GM12878 (cell line): ENCODE results near the gene HNRNPLL. TPM values are rescaled to one million over a fixed set of nuclear protein-coding genes. Genes with fewer than 3 reads are reported as not detected.

Experiments
- ATAC-seq: fragments of 200-7000 bp; cut with Tn5 transposase; 3 replicates; pipeline ENCODE4 v1.9.1; 2020; ENCODE audit warnings: mild to moderate bottlenecking, moderate library complexity
- BruUV-seq: library from RNA; stranded (reverse); fragments of 400-500 nt; replicated peaks from 2 replicates; lab custom pipeline; 2021; lab: Mats Ljungman, UMichigan
- CTCF ChIA-PET: fragments of 300-600 bp; sonication (Branson Sonifier 250); formaldehyde crosslinking; extraction: SDS; loops from one replicate; lab custom pipeline; 2021; ENCODE audit warnings: inconsistent platforms; lab: Yijun Ruan, JAX
- POLR2A ChIA-PET: fragments of 350-600 bp; formaldehyde crosslinking; extraction: SDS; loops from one replicate; lab custom pipeline; 2021; ENCODE audit warnings: inconsistent platforms; lab: Charles Lee
- RAD21 ChIA-PET: fragments of 300-600 bp; sonication (Branson Sonifier 250); formaldehyde crosslinking; loops from one replicate; lab custom pipeline; 2023; ENCODE audit warnings: antibody characterized with exemption; ENCODE audit not compliant: unreplicated experiment; lab: Charles Lee
- SMC1A ChIA-PET: fragments of 300-600 bp; sonication (Branson Sonifier 250); formaldehyde crosslinking; loops from one replicate; lab custom pipeline; 2023; ENCODE audit not compliant: unreplicated experiment, uncharacterized antibody; lab: Charles Lee
- DNase-seq: peaks from one replicate; pipeline ENCODE4 v3.0.0-alpha.2; 2011; ENCODE audit warnings: low read depth, low spot score
- FAIRE-seq: peaks from 3 replicates; lab custom pipeline; 2011; peaks lifted over from hg19 to GRCh38; lab: Jason Lieb, UNC
- H2AFZ ChIP-seq: 2 replicates; pipeline ENCODE4 v1.6.0; 2011; ENCODE audit warnings: low read depth, low read length, control low read depth; ENCODE audit not compliant: control insufficient read depth
- H3K27ac ChIP-seq: 2 replicates; pipeline ENCODE4 v1.5.1; 2011; ENCODE audit warnings: control low read depth; ENCODE audit not compliant: control insufficient read depth, insufficient read depth
- H3K27me3 ChIP-seq, 2 experiments: replicated peaks in 1 of 2; 2 replicates each; pipeline versions ENCODE4 v1.6.0 to v1.6.1; 2011; ENCODE audit warnings: low read length in 1 of 2; ENCODE audit not compliant: control insufficient read depth in 2 of 2, insufficient read depth in 2 of 2
- H3K36me3 ChIP-seq, 2 experiments: 2 replicates each; pipeline ENCODE4 v1.5.1; 2011; ENCODE audit warnings: low read length in 1 of 2; ENCODE audit not compliant: control insufficient read depth in 2 of 2, insufficient read depth in 2 of 2
- H3K4me1 ChIP-seq: 2 replicates; pipeline ENCODE4 v1.6.1; 2011; ENCODE audit warnings: mild to moderate bottlenecking, low read length, moderate library complexity, mixed read lengths; ENCODE audit not compliant: control insufficient read depth, insufficient read depth
- H3K4me2 ChIP-seq: 2 replicates; pipeline ENCODE4 v1.6.0; 2011; ENCODE audit warnings: control low read depth; ENCODE audit not compliant: control insufficient read depth, insufficient read depth
- H3K4me3 ChIP-seq: fragments of 200-600 bp; sonication (generic); 2 replicates; pipeline ENCODE4 v1.5.1; 2016
- H3K79me2 ChIP-seq: 2 replicates; pipeline ENCODE4 v1.6.0; 2011; ENCODE audit warnings: low read length; ENCODE audit not compliant: control insufficient read depth, insufficient read depth
- H3K9ac ChIP-seq: 2 replicates; pipeline ENCODE4 v1.8.0; 2011; ENCODE audit warnings: low read length, control low read depth, mixed read lengths; ENCODE audit not compliant: control insufficient read depth, insufficient read depth
- H3K9me3 ChIP-seq: replicated peaks from 3 replicates; pipeline ENCODE4 v1.5.1; 2011; ENCODE audit warnings: mild to moderate bottlenecking, low read length; ENCODE audit not compliant: control insufficient read depth, insufficient read depth
- H4K20me1 ChIP-seq: 2 replicates; pipeline ENCODE4 v1.6.0; 2011; ENCODE audit not compliant: control insufficient read depth, insufficient read depth
- CBX5 ChIP-seq: sonication (generic); IDR thresholded peaks from 2 replicates; pipeline ENCODE4 v1.6.1; 2016; ENCODE audit warnings: low read depth, moderate library complexity, mild to moderate bottlenecking, inconsistent platforms
- GATAD2B ChIP-seq: fragments of 450-650 bp; conservative IDR thresholded peaks from 2 replicates; pipeline ENCODE4 v1.6.1; 2017; ENCODE audit warnings: low read depth, mild to moderate bottlenecking, moderate library complexity
- SMAD5 ChIP-seq: IDR thresholded peaks from 2 replicates; pipeline ENCODE4 v1.6.1; 2016; ENCODE audit warnings: antibody characterized with exemption, low read depth
- STAT3 ChIP-seq: IDR thresholded peaks from 2 replicates; pipeline ENCODE4 v1.6.1; 2011; ENCODE audit warnings: low read depth, low read length, improper control_type of control experiment
- TCF7 ChIP-seq: IDR thresholded peaks from 2 replicates; pipeline ENCODE4 v1.6.1; 2014; ENCODE audit warnings: antibody characterized with exemption, borderline replicate concordance
- ZNF274 ChIP-seq: IDR thresholded peaks from one replicate; pipeline ENCODE4 v1.8.0; 2011; ENCODE audit not compliant: insufficient read length, insufficient read depth
- WGBS: methylation state at CpG from one replicate; pipeline ENCODE4 v1.1.6; 2016; ENCODE audit warnings: low lambda C conversion rate; ENCODE audit not compliant: insufficient replicate concordance, insufficient coverage; ENCODE audit errors: missing lambda C conversion rate; 5-methylcytosine and 5-hydroxymethylcytosine counted together
- in situ Hi-C: fragments of 300-500 bp; cut with MboI; formaldehyde crosslinking; loops from 9 replicates; pipeline ENCODE4 v1.14.3; 2018; ENCODE audit warnings: mixed read lengths
- intact Hi-C: fragments of 100-400 bp; cut with micrococcal nuclease; formaldehyde crosslinking; loops from one replicate; pipeline ENCODE4 v1.14.2; 2022; ENCODE audit not compliant: unreplicated experiment
- polyA plus RNA-seq, 11 experiments: library from polyadenylated mRNA; depleted of rRNA in 4 of 11; unstranded in 6 of 11; stranded (reverse) in 5 of 11; fragments of >200 nt; fragmentation: Nextera tagmentation in 4 of 11; fragmentation: Illumina TruSeq in 1 of 11; extraction: Ambion mirVana in 4 of 11; extraction: Trizol in 1 of 11; gene quantifications; 1 replicate in 1 of 11; 2 replicates in 10 of 11; pipeline versions ENCODE4 v1.2.1 to v1.2.3, GENCODE V29; 2011 to 2016; ENCODE audit warnings: inconsistent platforms in 2 of 11, missing spikeins in 2 of 11, low read depth in 1 of 11
- total RNA-seq, 4 experiments: library from RNA; depleted of rRNA in 3 of 4; stranded (reverse); fragments of >200 nt in 3 of 4; fragmentation: Illumina TruSeq in 1 of 4; extraction: Trizol in 1 of 4; gene quantifications; 2 replicates each; pipeline versions ENCODE4 v1.2.1 to v1.2.3, GENCODE V29; 2013 to 2021
- TF ChIP-seq, protein P1 (sequence below): IDR thresholded peaks from 2 replicates; pipeline ENCODE4 v1.6.1; 2011; ENCODE audit warnings: borderline replicate concordance, low read depth, mild to moderate bottlenecking, moderate library complexity, mixed read lengths, low read length; ENCODE audit not compliant: insufficient read depth; ENCODE audit errors: extremely low read length
- TF ChIP-seq, protein P2 (sequence below): IDR thresholded peaks from 2 replicates; pipeline ENCODE4 v1.6.1; 2012; ENCODE audit warnings: low read depth, low read length, improper control_type of control experiment

The HNRNPLL gene
- total and polyA plus RNA-seq, 10 of the 15 experiments (the other 5 are each of a cell fraction or from before 2014, with no cell fraction given), result 0.98 to 27.1 (median 2.9) TPM

DNA sequence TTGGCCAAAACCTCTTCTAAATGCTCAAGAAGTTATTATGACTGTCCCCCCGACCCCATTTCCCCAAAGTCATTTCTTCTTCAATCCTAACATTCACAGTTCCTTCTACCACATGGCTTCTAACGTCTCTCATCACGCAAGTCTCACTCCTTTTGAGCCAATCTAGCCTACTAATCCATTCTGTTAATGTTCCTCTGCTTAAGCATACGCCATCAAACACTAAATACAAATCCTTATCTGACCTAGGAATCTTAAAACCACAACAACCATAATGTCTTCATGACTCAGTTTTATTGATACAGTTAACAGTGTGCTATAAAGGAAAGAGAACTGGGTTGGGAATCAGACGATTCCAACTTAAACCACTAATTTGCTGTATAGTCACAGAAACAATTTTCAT is 23.9 kb downstream of the HNRNPLL start:
- Histone ChIP-seq H3K4me3 (no peak overlapping the region), H3K9me3 (no peaks in the 10 kb centered on the region), H4K20me1 (no peaks in the 10 kb centered on the region), H2AFZ (no peak overlapping the region), H3K27ac (no peak overlapping the region), H3K79me2 (no peaks in the 10 kb centered on the region), H3K4me1 (no peaks in the 10 kb centered on the region), H3K36me3 (no peaks in the 10 kb centered on the region), H3K9ac (no peak overlapping the region), H3K27me3 (no peaks in the 10 kb centered on the region), H3K4me2 (no peak overlapping the region)
- DNase-seq (no peak), ATAC-seq (no peak), FAIRE-seq (no peak)
- ChIA-PET SMC1A (interaction anchor here (1.4 to 11.9 kb wide), 6 partner anchors 10 to 164 kb away, joined by 5 to 201 read pairs (median 6); no protein-coding TSS in a partner anchor), POLR2A (interaction anchor here (1.2 kb wide), 1 partner anchor 12 kb away, joined by 4 read pairs; no protein-coding TSS in a partner anchor), CTCF (interaction anchor here (0.9 to 15.3 kb wide), 13 partner anchors 10 to 369 kb away, joined by 3 to 370 read pairs (median 6); partner anchors contain the start of gene HNRNPLL), RAD21 (interaction anchor here (0.6 to 9.1 kb wide), 8 partner anchors 12 to 165 kb away, joined by 3 to 134 read pairs (median 4); partner anchors contain the start of gene HNRNPLL)
- no TSS peak for BruUV-seq
- intact Hi-C loops, result loop anchor here (2.0 kb wide), 1 partner anchor 42 kb away; no protein-coding TSS in a partner anchor
- in situ Hi-C loops, result no loop called here
- WGBS, result 20% methylated on average over 5 of the region's 5 CpGs
- TF ChIP-seq CBX5 (no peak), TCF7 (no peak), GATAD2B (no peak), STAT3 (no peak), SMAD5 (no peak), ZNF274 (no peak)
- TF ChIP-seq, protein P1, sequence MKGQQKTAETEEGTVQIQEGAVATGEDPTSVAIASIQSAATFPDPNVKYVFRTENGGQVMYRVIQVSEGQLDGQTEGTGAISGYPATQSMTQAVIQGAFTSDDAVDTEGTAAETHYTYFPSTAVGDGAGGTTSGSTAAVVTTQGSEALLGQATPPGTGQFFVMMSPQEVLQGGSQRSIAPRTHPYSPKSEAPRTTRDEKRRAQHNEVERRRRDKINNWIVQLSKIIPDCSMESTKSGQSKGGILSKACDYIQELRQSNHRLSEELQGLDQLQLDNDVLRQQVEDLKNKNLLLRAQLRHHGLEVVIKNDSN, result no peak
- TF ChIP-seq, protein P2, sequence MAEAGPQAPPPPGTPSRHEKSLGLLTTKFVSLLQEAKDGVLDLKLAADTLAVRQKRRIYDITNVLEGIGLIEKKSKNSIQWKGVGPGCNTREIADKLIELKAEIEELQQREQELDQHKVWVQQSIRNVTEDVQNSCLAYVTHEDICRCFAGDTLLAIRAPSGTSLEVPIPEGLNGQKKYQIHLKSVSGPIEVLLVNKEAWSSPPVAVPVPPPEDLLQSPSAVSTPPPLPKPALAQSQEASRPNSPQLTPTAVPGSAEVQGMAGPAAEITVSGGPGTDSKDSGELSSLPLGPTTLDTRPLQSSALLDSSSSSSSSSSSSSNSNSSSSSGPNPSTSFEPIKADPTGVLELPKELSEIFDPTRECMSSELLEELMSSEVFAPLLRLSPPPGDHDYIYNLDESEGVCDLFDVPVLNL, result no peak
